Measurements from ENCODE around the gene HMCN2. TPM values are rescaled to one million over a fixed set of nuclear protein-coding genes. Genes with fewer than 3 reads are reported as not detected.

HMCN2 gene
- total and polyA plus RNA-seq, 2 donors from 2014 or later: 0.99 to 8.6 TPM

- H3K27me3 ChIP-seq (ENCODE audit: control insufficient read depth, insufficient read depth, low read length): no peaks in the 10 kb centered on the region
- no peak for TF ChIP-seq CTCF (IDR thresholded peaks at IDR 0.05; ENCODE audit: borderline replicate concordance, extremely low read depth, insufficient read depth)
- H3K4me1 ChIP-seq (ENCODE audit: control insufficient read depth in 2 of 3, insufficient read depth in 2 of 3, low read depth in 1 of 3, low read length in 3 of 3): no peaks in the 10 kb centered on the region
- no peak overlapping the region for H3K9ac ChIP-seq (ENCODE audit: low read length in 3 of 3)
- H3K4me3 ChIP-seq (ENCODE audit: low read length in 3 of 3): no peak overlapping the region
- FAIRE-seq: no peak
- intact Hi-C loops (cut with DNase I): no loop called here
- H3K36me3 ChIP-seq (ENCODE audit: control insufficient read depth in 2 of 3, insufficient read depth in 3 of 3, low read length in 3 of 3): no peaks in the 10 kb centered on the region
- H3K27ac ChIP-seq (ENCODE audit: low read depth in 2 of 2, low read length in 2 of 2): no peak overlapping the region
- DNase-seq: peak in 3 of 5 donors; percentile 45 to 77 (median 48)
- H3K9me3 ChIP-seq (ENCODE audit: control insufficient read depth in 2 of 3, insufficient read depth in 1 of 3, low read length in 3 of 3): no peaks in the 10 kb centered on the region
Observed at GRCh38 chr9:130289711-130290241, 24.2 kb downstream of the HMCN2 start.

GRCh38 chr9:130290291-130291181, 25.0 kb downstream of the HMCN2 start:
- Histone ChIP-seq H3K4me3 (ENCODE audit: low read length in 3 of 3) (no peak overlapping the region), H3K36me3 (ENCODE audit: control insufficient read depth in 2 of 3, insufficient read depth in 3 of 3, low read length in 3 of 3) (no peaks in the 10 kb centered on the region), H3K9ac (ENCODE audit: low read length in 3 of 3) (no peak overlapping the region), H3K4me1 (ENCODE audit: control insufficient read depth in 2 of 3, insufficient read depth in 2 of 3, low read depth in 1 of 3, low read length in 3 of 3) (no peaks in the 10 kb centered on the region), H3K27me3 (ENCODE audit: control insufficient read depth, insufficient read depth, low read length) (no peaks in the 10 kb centered on the region), H3K9me3 (ENCODE audit: control insufficient read depth in 2 of 3, insufficient read depth in 1 of 3, low read length in 3 of 3) (no peaks in the 10 kb centered on the region), H3K27ac (ENCODE audit: low read depth in 2 of 2, low read length in 2 of 2) (peak overlapping the region in 1 of 2 donors; percentile 17)
- DNase-seq (peak; percentile 67 to 90 (median 79)), FAIRE-seq (no peak)
- intact Hi-C loops (cut with DNase I): no loop called here
- TF ChIP-seq CTCF (IDR thresholded peaks at IDR 0.05; ENCODE audit: borderline replicate concordance, extremely low read depth, insufficient read depth): no peak

GRCh38 chr9:130291474-130291873, 25.9 kb downstream of the HMCN2 start:
- Histone ChIP-seq H3K27ac (ENCODE audit: low read depth in 2 of 2, low read length in 2 of 2) (no peak overlapping the region), H3K9me3 (ENCODE audit: control insufficient read depth in 2 of 3, insufficient read depth in 1 of 3, low read length in 3 of 3) (no peaks in the 10 kb centered on the region), H3K9ac (ENCODE audit: low read length in 3 of 3) (no peak overlapping the region), H3K27me3 (ENCODE audit: control insufficient read depth, insufficient read depth, low read length) (no peaks in the 10 kb centered on the region), H3K36me3 (ENCODE audit: control insufficient read depth in 2 of 3, insufficient read depth in 3 of 3, low read length in 3 of 3) (no peaks in the 10 kb centered on the region), H3K4me3 (ENCODE audit: low read length in 3 of 3) (no peak overlapping the region), H3K4me1 (ENCODE audit: control insufficient read depth in 2 of 3, insufficient read depth in 2 of 3, low read depth in 1 of 3, low read length in 3 of 3) (no peaks in the 10 kb centered on the region)
- FAIRE-seq (no peak), DNase-seq (no peak)
- no peak for TF ChIP-seq CTCF (IDR thresholded peaks at IDR 0.05; ENCODE audit: borderline replicate concordance, extremely low read depth, insufficient read depth)
- intact Hi-C loops (cut with DNase I): no loop called here
